SK-N-DZ (cell line): ENCODE results near the gene PRPF40B.

ENCODE experiments used
- DNase-seq: peaks from one replicate; pipeline ENCODE4 v3.0.0-alpha.2; 2015; ENCODE audit warnings: low spot score

PRPF40B gene

GRCh38 chr12:49658276-49658675, 34.9 kb downstream of the PRPF40B start:
- DNase-seq: no peak

- no peak for DNase-seq
Measured at GRCh38 chr12:49659753-49660152, 36.4 kb downstream of the PRPF40B start.

- no peak for DNase-seq
Measured at GRCh38 chr12:49661191-49661590, 37.8 kb downstream of the PRPF40B start.

- DNase-seq: no peak
Measured at GRCh38 chr12:49661746-49662145, 38.4 kb downstream of the PRPF40B start.

GRCh38 chr12:49662998-49663843, 39.9 kb downstream of the PRPF40B start:
- DNase-seq: no peak

- no peak for DNase-seq
Measured at GRCh38 chr12:49664167-49664566, 40.8 kb downstream of the PRPF40B start.

GRCh38 chr12:49664591-49665239, 41.4 kb downstream of the PRPF40B start:
- DNase-seq: no peak

GRCh38 chr12:49665384-49665783, 42.0 kb downstream of the PRPF40B start:
- no peak for DNase-seq

- DNase-seq: no peak
Measured at GRCh38 chr12:49666176-49666575, 42.8 kb downstream of the PRPF40B start.

- no peak for DNase-seq
Measured at GRCh38 chr12:49667325-49668090, 44.1 kb downstream of the PRPF40B start.

GRCh38 chr12:49669796-49670195, 46.4 kb downstream of the PRPF40B start:
- no peak for DNase-seq

- DNase-seq: no peak
Measured at GRCh38 chr12:49671031-49671765, 47.8 kb downstream of the PRPF40B start.

GRCh38 chr12:49672301-49673217, 49.2 kb downstream of the PRPF40B start:
- DNase-seq: no peak

- peak; percentile 92 for DNase-seq
Measured at GRCh38 chr12:49673446-49674317, 50.3 kb downstream of the PRPF40B start.

GRCh38 chr12:49674318-49674981, 51.1 kb downstream of the PRPF40B start:
- DNase-seq: peak; percentile 14

- no peak for DNase-seq
Measured at GRCh38 chr12:49675137-49675536, 51.8 kb downstream of the PRPF40B start.

- no peak for DNase-seq
Measured at GRCh38 chr12:49678711-49679110, 55.4 kb downstream of the PRPF40B start.

GRCh38 chr12:49680075-49680474, 56.7 kb downstream of the PRPF40B start:
- no peak for DNase-seq
